ENCODE measurements around the gene RPS19BP1.
A peak's percentile ranks its signal among the peaks of the same experiment; 100 is the strongest.
"Not testable (repeated sequence)": the region's sequence is repeated elsewhere in the genome, so short reads cannot be mapped to it uniquely, and the experiment has no call there.

RPS19BP1 gene

GRCh38 chr22:39527481-39527961 is 5.0 kb downstream of the RPS19BP1 start:
- no peak for DNase-seq

- no peak for DNase-seq
Observed at GRCh38 chr22:39526736-39527171, 5.8 kb downstream of the RPS19BP1 start.

GRCh38 chr22:39525658-39525975 is 6.9 kb downstream of the RPS19BP1 start:
- DNase-seq: no peak

- DNase-seq: no peak
Observed at GRCh38 chr22:39524753-39525657, 7.5 kb downstream of the RPS19BP1 start.

- no peak for DNase-seq
Observed at GRCh38 chr22:39524089-39524752, 8.3 kb downstream of the RPS19BP1 start.

GRCh38 chr22:39522567-39523300 is 9.8 kb downstream of the RPS19BP1 start:
- no peak for DNase-seq

- DNase-seq: not testable (repeated sequence)
Observed at GRCh38 chr22:39522091-39522490, 10.5 kb downstream of the RPS19BP1 start.

- DNase-seq: peak; percentile 76
Observed at GRCh38 chr22:39521106-39521885, 11.3 kb downstream of the RPS19BP1 start.

- no peak for DNase-seq
Observed at GRCh38 chr22:39520226-39521105, 12.1 kb downstream of the RPS19BP1 start, which contains the start of gene ATF4. TSS of gene ATF4 (plus strand) at chr22:39520562. CDS start at chr22:39521446, 884 bp downstream.

GRCh38 chr22:39519681-39520225 is 12.8 kb downstream of the RPS19BP1 start:
- DNase-seq: peak; percentile 97

GRCh38 chr22:39518996-39519680 is 13.4 kb downstream of the RPS19BP1 start:
- no peak for DNase-seq

GRCh38 chr22:39518144-39518786 is 14.3 kb downstream of the RPS19BP1 start:
- DNase-seq: no peak

- DNase-seq: no peak
Observed at GRCh38 chr22:39517470-39517869, 15.1 kb downstream of the RPS19BP1 start.

GRCh38 chr22:39515266-39516050 is 17.1 kb downstream of the RPS19BP1 start:
- no peak for DNase-seq

- DNase-seq: peak; percentile 43
Observed at GRCh38 chr22:39514373-39514973, 18.1 kb downstream of the RPS19BP1 start.

GRCh38 chr22:39513791-39514190 is 18.8 kb downstream of the RPS19BP1 start:
- no peak for DNase-seq

- DNase-seq: no peak
Observed at GRCh38 chr22:39512026-39512425, 20.5 kb downstream of the RPS19BP1 start.

- DNase-seq: no peak
Observed at GRCh38 chr22:39511226-39511625, 21.3 kb downstream of the RPS19BP1 start.
